NCI-H82 treated with DMSO at 0.1 percent for 48 hours (cell line): ENCODE measurements around the gene ANKMY1.
"Not testable (repeated sequence)": the region's sequence is repeated elsewhere in the genome, so short reads cannot be mapped to it uniquely, and the experiment has no call there.

Experiments used
- DNase-seq: peaks from one replicate; lab custom pipeline; 2025; ENCODE audit not compliant: unreplicated experiment; lab: John Stamatoyannopoulos, UW

Gene ANKMY1

GRCh38 chr2:240523451-240524281 is 34.1 kb downstream of the ANKMY1 start:
- DNase-seq = no peak

DNA sequence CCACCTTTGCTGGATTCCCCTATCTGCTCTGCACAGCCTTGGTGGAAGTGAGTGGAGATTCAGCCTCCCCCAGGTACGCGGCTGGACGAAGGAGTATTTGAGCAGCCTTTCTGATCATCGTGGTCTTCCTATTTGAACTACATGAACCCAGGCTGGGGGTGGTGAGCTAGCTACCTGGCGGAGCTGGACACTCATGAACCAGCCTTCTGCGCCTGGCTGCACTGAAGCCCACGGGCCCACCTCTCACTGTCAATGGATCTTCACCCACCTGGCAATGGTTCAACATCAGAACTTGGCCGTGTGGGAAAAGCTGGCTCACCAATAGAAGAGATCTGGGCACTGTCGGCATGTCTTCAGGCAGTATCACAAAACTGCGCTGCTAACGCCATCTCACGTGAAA is 35.4 kb downstream of the ANKMY1 start:
- no peak for DNase-seq

- not testable (repeated sequence) for DNase-seq
These were observed 35.9 kb downstream of the ANKMY1 start for GRCh38 chr2:240521885-240522284.

- DNase-seq = no peak
These were observed 36.8 kb downstream of the ANKMY1 start for GRCh38 chr2:240520974-240521350.

- DNase-seq = no peak
These were observed 37.4 kb downstream of the ANKMY1 start for GRCh38 chr2:240520130-240520973.

GRCh38 chr2:240519396-240520129 is 38.2 kb downstream of the ANKMY1 start:
- DNase-seq = no peak

GRCh38 chr2:240518981-240519380 is 38.8 kb downstream of the ANKMY1 start:
- DNase-seq = no peak

DNA sequence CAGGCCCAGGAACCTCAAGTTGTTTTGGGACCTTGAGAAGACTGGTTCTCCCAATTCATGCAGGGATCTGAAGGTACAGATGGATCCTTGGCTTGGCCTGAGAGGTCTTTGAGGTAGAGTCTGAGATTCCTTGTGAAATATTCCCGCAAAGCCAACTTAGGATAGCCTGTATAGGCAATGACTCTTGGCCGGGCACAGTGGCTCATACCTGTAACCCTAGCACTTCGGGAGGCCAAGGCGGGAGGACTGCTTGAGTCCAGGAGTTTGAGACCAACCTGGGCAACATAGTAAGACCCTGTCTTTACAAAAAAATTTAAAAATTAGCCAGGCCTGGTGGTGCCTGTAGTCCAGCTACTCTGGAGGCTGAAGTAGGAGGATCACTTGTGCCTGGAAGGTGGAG is 40.4 kb downstream of the ANKMY1 start:
- DNase-seq = no peak

DNA sequence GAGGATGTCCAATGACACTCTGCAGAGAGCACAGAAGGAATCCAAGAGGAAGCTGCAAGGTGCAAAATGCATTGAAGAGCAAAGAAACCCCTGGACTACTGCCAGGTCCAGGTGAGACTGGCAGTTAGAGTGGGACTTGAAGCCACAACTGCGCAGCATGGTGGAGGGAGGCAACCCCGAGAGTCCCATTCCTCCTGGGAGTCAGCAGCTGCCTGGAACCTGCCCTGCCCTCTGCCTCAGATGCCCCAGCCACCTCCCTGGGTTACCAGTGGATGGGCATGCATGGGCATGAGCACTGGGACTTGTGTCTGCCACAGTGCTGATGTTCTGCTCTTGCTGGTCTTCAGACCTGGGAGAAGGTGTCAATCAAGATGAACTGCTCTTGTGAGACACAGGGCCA is 43.2 kb downstream of the ANKMY1 start:
- no peak for DNase-seq

GRCh38 chr2:240513549-240514287 is 44.1 kb downstream of the ANKMY1 start:
- no peak for DNase-seq

- no peak for DNase-seq
These were observed 44.9 kb downstream of the ANKMY1 start for GRCh38 chr2:240512666-240513535.

- DNase-seq = no peak
These were observed 45.7 kb downstream of the ANKMY1 start for GRCh38 chr2:240512109-240512485.

- DNase-seq = no peak
These were observed 46.3 kb downstream of the ANKMY1 start for GRCh38 chr2:240511351-240512108.

DNA sequence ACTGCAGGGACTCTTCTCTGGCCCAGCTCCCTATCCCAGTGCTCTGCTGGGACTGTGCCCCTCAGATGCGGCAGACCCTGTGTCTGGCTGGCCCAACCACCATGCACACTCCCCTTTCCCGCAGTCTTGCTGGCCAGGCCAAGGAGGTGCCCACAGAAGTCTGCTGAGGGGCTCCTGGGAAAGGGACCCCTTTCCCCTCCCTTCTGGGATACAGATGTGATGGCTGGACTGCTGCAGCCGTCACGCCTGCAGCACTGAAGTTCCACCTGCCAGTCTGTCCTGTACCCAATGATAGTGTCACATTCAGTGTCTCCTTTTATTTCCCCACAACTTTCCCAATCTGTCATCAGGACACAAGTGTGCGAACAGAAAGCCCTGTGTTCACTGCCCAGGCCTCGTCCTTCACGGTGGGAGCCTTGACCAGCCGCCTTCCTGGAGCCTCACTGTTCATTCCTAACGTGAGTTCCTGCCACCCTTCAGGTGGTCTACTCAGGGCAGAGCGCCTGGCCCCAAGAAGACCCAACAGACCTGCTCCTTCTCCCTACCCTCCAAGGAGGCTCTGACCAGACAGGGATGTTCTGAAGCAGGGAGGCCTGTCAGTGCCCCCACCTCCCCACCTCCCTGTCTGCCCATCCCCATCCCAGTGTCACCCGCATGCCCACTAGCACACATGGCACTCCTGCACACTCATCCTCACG is 47.1 kb downstream of the ANKMY1 start:
- no peak for DNase-seq

- no peak for DNase-seq
These were observed 47.9 kb downstream of the ANKMY1 start for GRCh38 chr2:240509667-240510512.

- DNase-seq = no peak
These were observed 48.8 kb downstream of the ANKMY1 start for GRCh38 chr2:240508832-240509545.

DNA sequence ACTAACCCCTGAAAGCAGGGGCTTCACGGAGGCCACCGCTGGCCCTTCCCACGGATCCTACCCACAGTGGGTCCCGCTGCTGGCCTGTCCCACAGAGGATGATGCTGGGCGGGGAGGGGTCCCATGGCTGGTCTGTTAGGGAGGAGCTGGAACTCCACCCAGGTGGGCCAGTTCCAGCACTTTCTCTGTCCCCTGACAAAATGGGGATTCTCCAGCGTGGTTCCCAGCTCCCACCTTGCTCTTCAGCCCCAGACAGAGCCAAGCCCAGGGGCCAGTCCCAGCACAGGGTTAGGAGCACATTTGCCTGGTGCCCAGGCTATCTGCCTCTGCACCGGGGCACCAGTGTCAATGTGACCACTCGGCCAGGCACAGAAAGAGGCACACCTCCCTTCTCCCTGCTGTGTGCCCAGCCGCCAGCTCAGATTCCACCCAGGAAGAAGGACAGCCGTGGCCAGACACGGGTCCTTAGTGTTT is 50.0 kb downstream of the ANKMY1 start:
- DNase-seq = no peak
